ENCODE measurements around the gene TRIM33.

- TF ChIP-seq, protein P1, sequence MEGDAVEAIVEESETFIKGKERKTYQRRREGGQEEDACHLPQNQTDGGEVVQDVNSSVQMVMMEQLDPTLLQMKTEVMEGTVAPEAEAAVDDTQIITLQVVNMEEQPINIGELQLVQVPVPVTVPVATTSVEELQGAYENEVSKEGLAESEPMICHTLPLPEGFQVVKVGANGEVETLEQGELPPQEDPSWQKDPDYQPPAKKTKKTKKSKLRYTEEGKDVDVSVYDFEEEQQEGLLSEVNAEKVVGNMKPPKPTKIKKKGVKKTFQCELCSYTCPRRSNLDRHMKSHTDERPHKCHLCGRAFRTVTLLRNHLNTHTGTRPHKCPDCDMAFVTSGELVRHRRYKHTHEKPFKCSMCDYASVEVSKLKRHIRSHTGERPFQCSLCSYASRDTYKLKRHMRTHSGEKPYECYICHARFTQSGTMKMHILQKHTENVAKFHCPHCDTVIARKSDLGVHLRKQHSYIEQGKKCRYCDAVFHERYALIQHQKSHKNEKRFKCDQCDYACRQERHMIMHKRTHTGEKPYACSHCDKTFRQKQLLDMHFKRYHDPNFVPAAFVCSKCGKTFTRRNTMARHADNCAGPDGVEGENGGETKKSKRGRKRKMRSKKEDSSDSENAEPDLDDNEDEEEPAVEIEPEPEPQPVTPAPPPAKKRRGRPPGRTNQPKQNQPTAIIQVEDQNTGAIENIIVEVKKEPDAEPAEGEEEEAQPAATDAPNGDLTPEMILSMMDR (conservative IDR thresholded peaks at IDR 0.05 in 1 of 2, IDR thresholded peaks at IDR 0.05 in 1 of 2; ENCODE audit: low read depth in 1 of 2, low read length in 2 of 2) = no peak
- TF ChIP-seq EZH2 (IDR thresholded peaks at IDR 0.05; ENCODE audit: low read length, missing control alignments) = no peak
Observed at GRCh38 chr1:114457675-114458236, 53.2 kb downstream of the TRIM33 start.

All from fibroblast of lung (primary cell).